ENCODE measurements around the gene PTGS1. TPM values are rescaled to one million over a fixed set of nuclear protein-coding genes. Genes with fewer than 3 reads are reported as not detected.

Gene PTGS1
- polyA plus RNA-seq, 4 donors: 1.8 to 7.5 (median 3.9) TPM

- Histone ChIP-seq H3K9me3 (ENCODE audit: control insufficient read depth in 2 of 2, insufficient read depth in 1 of 2, low read depth in 1 of 2, low read length in 1 of 2) (no peaks in the 10 kb centered on the region), H3K27me3 (ENCODE audit: control insufficient read depth in 3 of 3, insufficient read depth in 3 of 3, low read length in 3 of 3) (peaks cover 0 to 14% (median 0%) of the 10 kb centered on the region in 3 donors), H3K4me1 (ENCODE audit: control insufficient read depth in 3 of 3, insufficient read depth in 2 of 3, low read depth in 1 of 3, low read length in 2 of 3) (no peaks in the 10 kb centered on the region), H3K4me3 (ENCODE audit: low read depth in 1 of 3, low read length in 3 of 3) (no peak overlapping the region), H3K36me3 (ENCODE audit: control insufficient read depth in 3 of 3, insufficient read depth in 2 of 3, low read depth in 1 of 3, low read length in 3 of 3) (peaks cover 0 to 12% (median 0%) of the 10 kb centered on the region in 3 donors), H3K27ac (ENCODE audit: low read depth in 1 of 3, low read length in 2 of 3) (no peak overlapping the region)
- no peak for DNase-seq
- FAIRE-seq: no peak
- 43 to 57% (median 44%) methylated on average over 6 of the region's 6 CpGs for WGBS, 3 donors
Measured at GRCh38 chr9:122332083-122332482, 38.7 kb upstream of the PTGS1 start.

DNA sequence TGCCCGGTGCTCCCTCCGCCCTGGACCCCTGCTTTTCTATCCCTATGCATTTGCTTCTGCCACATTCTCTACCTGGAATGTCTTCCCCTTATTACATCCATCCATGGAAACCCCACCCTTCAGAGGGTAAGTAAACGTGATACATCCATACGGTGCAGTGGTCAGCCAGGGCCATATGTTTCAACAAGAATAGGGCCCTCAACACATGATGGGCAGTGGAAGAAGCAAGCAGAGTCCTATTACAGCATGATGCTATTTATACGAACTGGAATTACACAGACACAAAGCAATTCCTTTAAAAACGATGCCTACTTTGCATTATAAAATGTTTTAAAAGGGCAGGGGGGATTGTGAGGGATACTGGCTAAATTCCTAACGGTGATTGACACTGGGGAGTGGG is 38.2 kb upstream of the PTGS1 start:
- DNase-seq (no peak), FAIRE-seq (no peak)
- H3K27me3 ChIP-seq (ENCODE audit: control insufficient read depth in 3 of 3, insufficient read depth in 3 of 3, low read length in 3 of 3): peaks cover 0 to 19% (median 0%) of the 10 kb centered on the region in 3 donors
- H3K4me3 ChIP-seq (ENCODE audit: low read depth in 1 of 3, low read length in 3 of 3): no peak overlapping the region
- H3K36me3 ChIP-seq (ENCODE audit: control insufficient read depth in 3 of 3, insufficient read depth in 2 of 3, low read depth in 1 of 3, low read length in 3 of 3): peaks cover 0 to 12% (median 0%) of the 10 kb centered on the region in 3 donors
- H3K4me1 ChIP-seq (ENCODE audit: control insufficient read depth in 3 of 3, insufficient read depth in 2 of 3, low read depth in 1 of 3, low read length in 2 of 3): no peaks in the 10 kb centered on the region
- WGBS, 3 donors: 56 to 69% (median 68%) methylated on average over 7 of the region's 7 CpGs
- no peak overlapping the region for H3K27ac ChIP-seq (ENCODE audit: low read depth in 1 of 3, low read length in 2 of 3)
- H3K9me3 ChIP-seq (ENCODE audit: control insufficient read depth in 2 of 2, insufficient read depth in 1 of 2, low read depth in 1 of 2, low read length in 1 of 2): no peaks in the 10 kb centered on the region

GRCh38 chr9:122333169-122333808 is 37.5 kb upstream of the PTGS1 start:
- WGBS, 3 donors: 73 to 75% (median 74%) methylated on average over 10 of the region's 10 CpGs
- FAIRE-seq (no peak), DNase-seq (no peak)
- H3K4me1 ChIP-seq (ENCODE audit: control insufficient read depth in 3 of 3, insufficient read depth in 2 of 3, low read depth in 1 of 3, low read length in 2 of 3): no peaks in the 10 kb centered on the region
- H3K27me3 ChIP-seq (ENCODE audit: control insufficient read depth in 3 of 3, insufficient read depth in 3 of 3, low read length in 3 of 3): peaks cover 0 to 26% (median 0%) of the 10 kb centered on the region in 3 donors
- no peak overlapping the region for H3K27ac ChIP-seq (ENCODE audit: low read depth in 1 of 3, low read length in 2 of 3)
- H3K9me3 ChIP-seq (ENCODE audit: control insufficient read depth in 2 of 2, insufficient read depth in 1 of 2, low read depth in 1 of 2, low read length in 1 of 2): no peaks in the 10 kb centered on the region
- H3K36me3 ChIP-seq (ENCODE audit: control insufficient read depth in 3 of 3, insufficient read depth in 2 of 3, low read depth in 1 of 3, low read length in 3 of 3): peaks cover 0 to 12% (median 0%) of the 10 kb centered on the region in 3 donors
- no peak overlapping the region for H3K4me3 ChIP-seq (ENCODE audit: low read depth in 1 of 3, low read length in 3 of 3)

GRCh38 chr9:122334916-122335315 is 35.9 kb upstream of the PTGS1 start:
- 76 to 83% (median 76%) methylated on average over 4 of the region's 4 CpGs for WGBS, 3 donors
- Histone ChIP-seq H3K36me3 (ENCODE audit: control insufficient read depth in 3 of 3, insufficient read depth in 2 of 3, low read depth in 1 of 3, low read length in 3 of 3) (peaks cover 0 to 6% (median 0%) of the 10 kb centered on the region in 3 donors), H3K27ac (ENCODE audit: low read depth in 1 of 3, low read length in 2 of 3) (no peak overlapping the region), H3K4me3 (ENCODE audit: low read depth in 1 of 3, low read length in 3 of 3) (no peak overlapping the region), H3K4me1 (ENCODE audit: control insufficient read depth in 3 of 3, insufficient read depth in 2 of 3, low read depth in 1 of 3, low read length in 2 of 3) (no peaks in the 10 kb centered on the region), H3K9me3 (ENCODE audit: control insufficient read depth in 2 of 2, insufficient read depth in 1 of 2, low read depth in 1 of 2, low read length in 1 of 2) (no peaks in the 10 kb centered on the region), H3K27me3 (ENCODE audit: control insufficient read depth in 3 of 3, insufficient read depth in 3 of 3, low read length in 3 of 3) (peaks cover 0 to 40% (median 0%) of the 10 kb centered on the region in 3 donors)
- DNase-seq (no peak), FAIRE-seq (no peak)

GRCh38 chr9:122336189-122336588 is 34.6 kb upstream of the PTGS1 start:
- H3K4me1 ChIP-seq (ENCODE audit: control insufficient read depth in 3 of 3, insufficient read depth in 2 of 3, low read depth in 1 of 3, low read length in 2 of 3): no peaks in the 10 kb centered on the region
- DNase-seq (no peak), FAIRE-seq (no peak)
- no peak overlapping the region for H3K27ac ChIP-seq (ENCODE audit: low read depth in 1 of 3, low read length in 2 of 3)
- H3K4me3 ChIP-seq (ENCODE audit: low read depth in 1 of 3, low read length in 3 of 3): no peak overlapping the region
- WGBS, 3 donors: 83 to 91% (median 85%) methylated on average over 5 of the region's 5 CpGs
- peaks cover 0 to 40% (median 0%) of the 10 kb centered on the region in 3 donors for H3K27me3 ChIP-seq (ENCODE audit: control insufficient read depth in 3 of 3, insufficient read depth in 3 of 3, low read length in 3 of 3)
- peaks cover 0 to 2% (median 0%) of the 10 kb centered on the region in 3 donors for H3K36me3 ChIP-seq (ENCODE audit: control insufficient read depth in 3 of 3, insufficient read depth in 2 of 3, low read depth in 1 of 3, low read length in 3 of 3)
- no peaks in the 10 kb centered on the region for H3K9me3 ChIP-seq (ENCODE audit: control insufficient read depth in 2 of 2, insufficient read depth in 1 of 2, low read depth in 1 of 2, low read length in 1 of 2)

DNA sequence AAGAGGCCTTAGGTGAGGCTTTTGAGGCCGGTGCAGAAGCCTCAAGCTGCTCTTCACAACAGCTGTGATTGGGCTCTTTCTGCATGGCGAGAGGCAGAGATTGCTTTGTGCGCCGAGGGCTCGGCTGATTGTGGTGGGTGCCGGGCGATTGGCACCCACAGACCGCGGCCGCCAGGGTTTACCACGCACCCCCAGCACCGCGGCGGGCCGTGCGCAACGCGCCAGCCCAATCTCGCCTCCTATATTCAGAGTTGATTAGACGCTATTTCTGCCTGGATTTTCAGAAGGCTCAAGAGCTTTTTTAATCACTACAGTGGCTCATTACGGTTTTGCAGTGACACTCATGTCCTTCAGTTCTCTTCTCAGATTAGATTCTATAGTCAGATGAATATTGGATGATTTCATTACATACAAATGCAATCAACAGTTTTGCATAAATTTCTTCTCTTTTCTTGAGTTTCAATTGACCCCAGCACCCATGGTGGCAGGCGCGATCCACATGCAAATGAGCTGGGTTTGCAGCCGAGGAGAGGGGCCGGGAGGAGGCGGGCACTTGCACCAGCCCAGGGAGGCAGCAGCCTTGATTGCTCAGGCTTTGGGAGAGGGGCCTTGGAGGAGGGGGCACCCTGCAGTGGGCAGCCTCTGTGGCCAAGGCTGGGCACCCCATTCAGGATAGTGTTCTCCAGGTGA is 33.8 kb upstream of the PTGS1 start:
- 33 to 55% (median 46%) methylated on average over 26 of the region's 26 CpGs for WGBS, 3 donors
- H3K36me3 ChIP-seq (ENCODE audit: control insufficient read depth in 3 of 3, insufficient read depth in 2 of 3, low read depth in 1 of 3, low read length in 3 of 3): no peaks in the 10 kb centered on the region
- no peaks in the 10 kb centered on the region for H3K9me3 ChIP-seq (ENCODE audit: control insufficient read depth in 2 of 2, insufficient read depth in 1 of 2, low read depth in 1 of 2, low read length in 1 of 2)

GRCh38 chr9:122337556-122337929 is 33.3 kb upstream of the PTGS1 start:
- DNase-seq (no peak), FAIRE-seq (no peak)
- Histone ChIP-seq H3K27ac (ENCODE audit: low read depth in 1 of 3, low read length in 2 of 3) (no peak overlapping the region), H3K9me3 (ENCODE audit: control insufficient read depth in 2 of 2, insufficient read depth in 1 of 2, low read depth in 1 of 2, low read length in 1 of 2) (no peaks in the 10 kb centered on the region), H3K36me3 (ENCODE audit: control insufficient read depth in 3 of 3, insufficient read depth in 2 of 3, low read depth in 1 of 3, low read length in 3 of 3) (no peaks in the 10 kb centered on the region), H3K4me3 (ENCODE audit: low read depth in 1 of 3, low read length in 3 of 3) (no peak overlapping the region), H3K27me3 (ENCODE audit: control insufficient read depth in 3 of 3, insufficient read depth in 3 of 3, low read length in 3 of 3) (peaks cover 0 to 40% (median 0%) of the 10 kb centered on the region in 3 donors), H3K4me1 (ENCODE audit: control insufficient read depth in 3 of 3, insufficient read depth in 2 of 3, low read depth in 1 of 3, low read length in 2 of 3) (no peaks in the 10 kb centered on the region)
- WGBS, 3 donors: 48 to 64% (median 56%) methylated on average over 4 of the region's 4 CpGs

More for the DNA sequence above, 33.8 kb upstream of the PTGS1 start:
- Histone ChIP-seq H3K4me1 (ENCODE audit: control insufficient read depth in 3 of 3, insufficient read depth in 2 of 3, low read depth in 1 of 3, low read length in 2 of 3) (no peaks in the 10 kb centered on the region), H3K27me3 (ENCODE audit: control insufficient read depth in 3 of 3, insufficient read depth in 3 of 3, low read length in 3 of 3) (peaks cover 0 to 40% (median 0%) of the 10 kb centered on the region in 3 donors), H3K27ac (ENCODE audit: low read depth in 1 of 3, low read length in 2 of 3) (no peak overlapping the region), H3K4me3 (ENCODE audit: low read depth in 1 of 3, low read length in 3 of 3) (no peak overlapping the region)
- DNase-seq (no peak), FAIRE-seq (no peak)

DNA sequence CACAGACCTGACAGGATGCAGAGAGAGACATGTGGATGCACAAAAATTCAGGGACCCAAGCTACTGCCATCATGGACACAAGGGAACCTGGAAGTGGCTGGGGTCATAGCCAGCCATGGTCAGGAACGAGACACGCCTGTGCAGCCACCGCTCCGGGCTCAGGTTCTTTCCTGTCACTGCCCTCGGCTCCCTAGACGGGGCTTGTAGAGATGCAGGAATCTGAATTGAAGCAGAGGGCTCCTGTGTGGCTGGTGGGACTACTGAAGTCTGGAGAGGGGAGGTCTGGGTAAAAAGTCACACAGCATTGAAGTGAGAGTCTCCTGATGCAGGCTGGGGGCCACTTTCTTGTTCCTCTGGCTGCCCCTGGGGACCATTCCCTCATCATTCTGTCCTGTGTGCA is 32.3 kb upstream of the PTGS1 start:
- no peak for DNase-seq
- Histone ChIP-seq H3K9me3 (ENCODE audit: control insufficient read depth in 2 of 2, insufficient read depth in 1 of 2, low read depth in 1 of 2, low read length in 1 of 2) (no peaks in the 10 kb centered on the region), H3K4me1 (ENCODE audit: control insufficient read depth in 3 of 3, insufficient read depth in 2 of 3, low read depth in 1 of 3, low read length in 2 of 3) (no peaks in the 10 kb centered on the region), H3K4me3 (ENCODE audit: low read depth in 1 of 3, low read length in 3 of 3) (no peak overlapping the region), H3K27ac (ENCODE audit: low read depth in 1 of 3, low read length in 2 of 3) (no peak overlapping the region), H3K36me3 (ENCODE audit: control insufficient read depth in 3 of 3, insufficient read depth in 2 of 3, low read depth in 1 of 3, low read length in 3 of 3) (no peaks in the 10 kb centered on the region), H3K27me3 (ENCODE audit: control insufficient read depth in 3 of 3, insufficient read depth in 3 of 3, low read length in 3 of 3) (peaks cover 0 to 40% (median 0%) of the 10 kb centered on the region in 3 donors)
- FAIRE-seq: no peak
- 72 to 77% (median 74%) methylated on average over 6 of the region's 6 CpGs for WGBS, 3 donors
